H1 (cell line): ENCODE data around the gene MPV17L2.

ENCODE experiments used
- CHD7 ChIP-seq: fragments of 300-600 bp; sonication (generic); IDR thresholded peaks from 2 replicates; pipeline ENCODE4 v1.7.1; 2012; ENCODE audit warnings: low read length, moderate library complexity, mild to moderate bottlenecking, inconsistent platforms; ENCODE audit not compliant: insufficient replicate concordance
- CTCF ChIP-seq, 3 experiments: IDR thresholded peaks; 1 replicate in 2 of 3; 2 replicates in 1 of 3; pipeline versions ENCODE4 v1.5.1 to v1.6.1; 2011; ENCODE audit warnings: low read length in 3 of 3, mild to moderate bottlenecking in 3 of 3, inconsistent platforms in 2 of 3, low read depth in 1 of 3, moderate library complexity in 1 of 3; ENCODE audit not compliant: insufficient read depth in 1 of 3; ENCODE audit errors: control extremely low read depth in 1 of 3
- GTF2F1 ChIP-seq: IDR thresholded peaks from 2 replicates; pipeline ENCODE4 v1.6.1; 2012; ENCODE audit warnings: low read depth, low read length, improper control_type of control experiment, borderline replicate concordance
- POLR2A ChIP-seq, 2 experiments: IDR thresholded peaks; 1 replicate in 1 of 2; 2 replicates in 1 of 2; pipeline ENCODE4 v1.6.1; 2011; ENCODE audit warnings: low read depth in 2 of 2, low read length in 2 of 2, mild to moderate bottlenecking in 2 of 2; ENCODE audit errors: control extremely low read depth in 1 of 2
- POLR2AphosphoS5 ChIP-seq: IDR thresholded peaks from 2 replicates; pipeline ENCODE4 v1.6.1; 2011; ENCODE audit warnings: low read depth, low read length
- RBBP5 ChIP-seq: IDR thresholded peaks from 2 replicates; pipeline ENCODE4 v1.7.1; 2012; ENCODE audit warnings: low read depth, mild to moderate bottlenecking, inconsistent platforms, low read length, moderate library complexity, borderline replicate concordance
- SP1 ChIP-seq: IDR thresholded peaks from 2 replicates; pipeline ENCODE4 v1.6.1; 2011; ENCODE audit warnings: low read depth, low read length
- TCF12 ChIP-seq: IDR thresholded peaks from 2 replicates; pipeline ENCODE4 v1.6.1; 2011; ENCODE audit warnings: low read depth, mild to moderate bottlenecking, low read length

DNA sequence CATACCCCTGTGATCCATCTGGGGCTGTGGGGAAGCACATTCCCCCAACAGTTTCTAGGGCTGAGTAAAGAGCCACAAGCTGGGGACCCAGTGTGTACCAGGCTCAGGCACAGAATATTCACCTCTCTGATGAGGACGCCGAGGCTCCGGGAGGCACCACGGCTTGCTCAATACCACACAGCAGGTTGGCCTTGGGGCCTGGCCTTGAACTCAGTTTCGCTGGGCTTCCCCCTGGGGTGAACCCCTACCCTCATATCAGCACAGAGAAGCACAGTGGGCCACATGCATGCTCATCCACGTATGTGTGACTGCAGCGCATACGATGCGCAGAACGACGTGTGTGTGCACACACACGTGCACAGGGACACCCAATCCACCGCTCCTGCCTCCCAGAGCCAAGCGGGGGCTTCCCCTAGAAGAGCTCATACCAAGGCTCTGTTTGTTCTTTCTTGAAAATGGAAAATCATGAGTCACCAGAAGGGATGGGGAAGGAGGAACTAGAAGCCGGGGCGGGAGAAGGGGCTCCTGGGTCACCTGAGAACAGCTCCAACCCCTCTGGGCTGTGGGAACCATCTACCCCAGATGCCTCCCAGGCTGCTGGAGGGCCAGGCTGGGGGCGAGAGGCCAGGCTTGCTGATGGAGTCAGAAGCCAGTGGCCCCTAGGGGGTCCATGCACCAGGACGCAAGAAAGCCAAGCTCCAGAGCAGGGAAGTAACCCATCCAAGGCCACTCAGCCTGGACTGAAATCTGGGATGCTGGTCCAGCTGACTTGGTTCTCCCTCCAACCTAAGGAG, 38.1 kb downstream of the MPV17L2 start:
- TF ChIP-seq POLR2A (IDR thresholded peaks at IDR 0.05; ENCODE audit: control extremely low read depth in 1 of 2, low read depth in 2 of 2, low read length in 2 of 2) (no peak), RBBP5 (no peak), CTCF (IDR thresholded peaks at IDR 0.05; ENCODE audit: control extremely low read depth in 1 of 3, insufficient read depth in 1 of 3, low read depth in 1 of 3, low read length in 3 of 3) (no peak), POLR2AphosphoS5 (no peak), CHD7 (no peak), TCF12 (no peak), SP1 (no peak), GTF2F1 (no peak)
